SJSA1 (cell line): ENCODE results near the gene KBTBD4. TPM values are rescaled to one million over a fixed set of nuclear protein-coding genes. Genes with fewer than 3 reads are reported as not detected.
"Not testable (repeated sequence)": the region's sequence is repeated elsewhere in the genome, so short reads cannot be mapped to it uniquely, and the experiment has no call there.

ENCODE experiments used
- DNase-seq, 2 experiments: peaks; one replicate each; pipeline ENCODE4 v3.0.0-alpha.2; 2015 to 2020; ENCODE audit warnings: low spot score in 2 of 2, low read depth in 1 of 2
- H3K27ac ChIP-seq: fragments of 250-450 bp; sonication (Bioruptor Pico); 2 replicates; pipeline ENCODE4 v1.5.1; 2020; ENCODE audit warnings: mild to moderate bottlenecking, moderate library complexity
- H3K27me3 ChIP-seq: fragments of 250-450 bp; sonication (Bioruptor Pico); replicated peaks from 2 replicates; pipeline ENCODE4 v1.5.1; 2020; ENCODE audit warnings: mild to moderate bottlenecking, moderate library complexity
- H3K36me3 ChIP-seq: fragments of 250-450 bp; sonication (Bioruptor Pico); 2 replicates; pipeline ENCODE4 v1.5.1; 2020; ENCODE audit warnings: mild to moderate bottlenecking
- H3K4me1 ChIP-seq: fragments of 250-450 bp; sonication (Bioruptor Pico); replicated peaks from 2 replicates; pipeline ENCODE4 v1.6.1; 2021; ENCODE audit warnings: mild to moderate bottlenecking
- H3K4me3 ChIP-seq: fragments of 250-450 bp; sonication (Bioruptor Pico); 2 replicates; pipeline ENCODE4 v1.5.1; 2020; ENCODE audit warnings: mild to moderate bottlenecking
- H3K9me3 ChIP-seq: fragments of 250-450 bp; sonication (Bioruptor Pico); replicated peaks from 2 replicates; pipeline ENCODE4 v1.5.1; 2020; ENCODE audit warnings: mild to moderate bottlenecking
- total RNA-seq: library from RNA; depleted of rRNA; stranded (reverse); fragments of >200 nt; shearing (Covaris generic); gene quantifications from 2 replicates; pipeline ENCODE4 v1.2.3, GENCODE V29; 2014

KBTBD4 gene
- total RNA-seq, 1 experiment from 2014 or later = 22.9 TPM

DNA sequence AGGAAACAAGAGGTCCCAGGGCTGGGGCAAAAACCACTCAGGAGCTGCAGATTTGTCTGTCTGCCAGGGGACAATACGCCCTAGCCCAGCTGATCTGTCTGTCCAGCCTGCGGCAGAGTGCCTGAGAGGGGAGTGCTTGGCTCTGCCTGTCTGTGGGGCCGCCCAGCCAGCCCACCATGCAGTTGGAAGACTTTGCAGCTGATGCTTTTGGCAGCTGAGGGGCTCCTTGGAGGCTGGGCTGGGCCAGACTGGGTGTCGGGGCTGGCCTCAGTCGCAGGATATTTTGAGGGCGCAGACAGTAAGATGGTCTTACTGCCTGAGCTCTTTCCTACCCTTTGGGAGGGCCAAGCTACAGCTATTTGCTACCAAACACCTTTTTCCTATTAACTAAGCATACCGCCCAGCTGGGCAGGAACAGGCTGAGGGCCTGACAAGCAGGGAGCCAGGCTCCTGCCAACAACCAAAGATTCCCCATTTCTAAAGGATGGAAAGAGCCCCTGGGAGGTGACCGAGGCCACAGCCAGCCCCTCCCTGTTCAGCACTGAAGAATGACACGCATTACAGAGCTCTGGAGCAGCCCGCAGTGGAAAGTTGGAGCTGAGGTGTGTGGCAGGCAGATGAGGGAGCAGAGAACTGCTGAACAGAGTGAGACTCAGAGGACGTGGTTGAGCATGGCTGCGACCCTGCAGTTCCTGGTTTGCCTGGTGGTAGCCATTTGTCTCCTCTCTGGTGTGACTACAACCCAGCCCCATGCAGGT lies 7.5 kb upstream of the KBTBD4 start, which contains the start of gene FAM180B:
FAM180B (plus strand) TSS at position 581 of the 758 bp plus-strand sequence; CDS start at position 672, 91 bp downstream.
- no peak for DNase-seq

DNA sequence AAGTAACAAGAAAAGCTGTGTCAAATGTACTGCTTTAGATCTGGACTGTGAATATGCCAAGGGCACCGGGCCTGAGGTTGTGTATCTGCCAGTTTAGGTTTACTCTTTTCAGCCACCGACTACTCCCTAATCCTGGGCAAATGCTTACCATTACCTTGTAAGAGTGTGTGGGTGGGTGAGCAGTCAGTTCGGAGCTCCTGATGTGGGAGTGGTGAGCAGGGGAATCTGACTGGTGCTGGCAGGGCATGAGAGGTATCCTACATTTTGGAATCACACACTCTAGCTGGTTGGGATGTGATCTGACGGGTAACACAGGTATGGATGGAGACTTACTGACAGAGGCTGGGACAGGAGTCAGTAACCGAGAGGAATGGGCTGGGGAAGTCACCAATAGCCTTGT lies 5.1 kb upstream of the KBTBD4 start:
- H3K4me1 ChIP-seq = peaks cover 4% of the 10 kb centered on the region; the same call in 1 of the 2 replicates
- no peaks in the 10 kb centered on the region for H3K9me3 ChIP-seq
- DNase-seq = no peak
- H3K27me3 ChIP-seq = no peaks in the 10 kb centered on the region
- no peak overlapping the region for H3K4me3 ChIP-seq
- no peak overlapping the region for H3K27ac ChIP-seq
- peaks cover 59% of the 10 kb centered on the region for H3K36me3 ChIP-seq

More for the DNA sequence above, 7.5 kb upstream of the KBTBD4 start, which contains the start of gene FAM180B:
- Histone ChIP-seq H3K27ac (no peak within 1 kb of the TSS), H3K4me1 (no peaks in the 10 kb centered on the region), H3K27me3 (no peaks in the 10 kb centered on the region), H3K4me3 (no peak within 1 kb of the TSS), H3K9me3 (no peaks in the 10 kb centered on the region), H3K36me3 (peaks cover 37% of the 10 kb centered on the region)

DNA sequence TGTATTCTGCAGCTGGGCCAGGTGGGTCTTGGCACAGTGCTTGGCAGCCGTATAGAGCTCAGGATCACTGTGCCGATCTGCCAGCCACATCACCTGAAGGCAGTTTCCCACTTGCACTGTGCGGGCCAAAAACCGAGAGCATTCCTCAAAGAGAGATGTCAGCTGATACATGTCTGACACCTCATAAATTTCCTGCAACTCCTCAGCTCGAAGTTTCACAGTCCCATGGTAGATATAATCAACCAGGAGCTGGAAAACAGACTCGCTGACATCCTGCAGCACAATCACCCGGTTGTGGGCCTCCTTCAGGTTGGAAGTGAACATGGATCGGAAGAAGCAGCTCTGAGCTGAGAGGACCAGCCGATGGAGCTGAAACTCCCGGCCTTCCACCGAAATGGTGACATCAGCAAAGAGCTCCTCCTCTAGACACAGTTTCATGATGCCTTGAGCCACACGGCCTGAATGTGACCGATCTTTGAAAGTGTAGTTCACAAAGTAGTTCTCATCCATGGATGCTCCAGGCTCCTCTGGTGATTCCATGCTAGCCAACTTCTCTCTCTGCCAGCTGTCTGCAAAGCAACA lies 1.2 kb downstream of the KBTBD4 start:
- Histone ChIP-seq H3K4me1 (peaks cover 11% of the 10 kb centered on the region), H3K4me3 (peak overlapping the region; percentile 83), H3K27ac (no peak overlapping the region), H3K9me3 (no peaks in the 10 kb centered on the region), H3K27me3 (no peaks in the 10 kb centered on the region), H3K36me3 (peaks cover 84% of the 10 kb centered on the region)
- DNase-seq = no peak

DNA sequence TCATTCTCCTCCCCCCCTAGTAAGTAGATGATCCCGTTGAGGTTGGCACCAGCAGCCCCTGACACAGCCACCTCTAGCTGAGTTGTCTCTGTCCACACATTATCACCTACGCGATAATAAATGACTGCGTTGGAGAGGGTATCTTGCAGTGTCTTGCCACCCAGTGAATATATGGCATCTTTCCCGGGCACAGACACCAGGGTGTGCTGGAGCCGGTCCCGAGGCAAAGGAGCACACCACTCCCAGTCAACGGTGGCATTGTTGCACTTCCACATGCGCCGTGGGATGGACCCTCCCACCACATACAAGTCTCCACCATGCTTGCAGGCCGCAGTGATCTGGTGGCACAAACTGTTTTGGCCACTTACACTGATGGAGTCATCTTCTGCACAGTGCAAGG lies 5.4 kb downstream of the KBTBD4 start:
- H3K36me3 ChIP-seq = peaks cover 87% of the 10 kb centered on the region
- H3K4me1 ChIP-seq = peaks cover 10% of the 10 kb centered on the region
- no peak for DNase-seq
- no peak overlapping the region for H3K4me3 ChIP-seq
- H3K27me3 ChIP-seq = no peaks in the 10 kb centered on the region
- no peak overlapping the region for H3K27ac ChIP-seq
- no peaks in the 10 kb centered on the region for H3K9me3 ChIP-seq

DNA sequence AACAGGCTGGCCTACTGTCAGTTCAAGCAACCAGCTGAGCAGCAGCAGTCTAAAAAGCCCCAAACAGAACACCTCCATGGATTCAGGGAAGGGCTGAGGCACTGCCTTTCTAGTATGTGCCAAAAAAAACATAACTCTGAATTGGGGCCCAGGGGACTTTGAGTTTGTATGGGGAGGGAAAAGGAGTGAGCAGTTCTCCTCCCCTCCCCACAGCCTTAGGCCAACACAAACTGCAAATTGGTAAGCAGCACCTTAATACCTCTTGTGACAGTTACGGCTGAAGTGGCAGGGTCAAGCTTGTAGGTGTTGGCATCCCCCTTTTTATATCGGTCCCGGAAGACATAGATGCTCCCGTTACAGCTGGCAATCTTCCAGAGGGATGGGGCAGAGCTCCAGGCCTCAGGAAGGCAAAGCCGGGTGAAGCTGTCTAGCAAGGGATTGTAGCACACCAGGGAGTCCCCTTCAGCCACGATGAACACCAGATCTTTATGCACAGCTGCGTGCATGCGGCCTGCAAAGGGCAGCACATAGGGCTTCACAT lies 6.0 kb downstream of the KBTBD4 start:
- no peaks in the 10 kb centered on the region for H3K9me3 ChIP-seq
- no peaks in the 10 kb centered on the region for H3K27me3 ChIP-seq
- peaks cover 87% of the 10 kb centered on the region for H3K36me3 ChIP-seq
- no peak overlapping the region for H3K4me3 ChIP-seq
- DNase-seq = no peak
- H3K4me1 ChIP-seq = peaks cover 6% of the 10 kb centered on the region
- no peak overlapping the region for H3K27ac ChIP-seq

DNA sequence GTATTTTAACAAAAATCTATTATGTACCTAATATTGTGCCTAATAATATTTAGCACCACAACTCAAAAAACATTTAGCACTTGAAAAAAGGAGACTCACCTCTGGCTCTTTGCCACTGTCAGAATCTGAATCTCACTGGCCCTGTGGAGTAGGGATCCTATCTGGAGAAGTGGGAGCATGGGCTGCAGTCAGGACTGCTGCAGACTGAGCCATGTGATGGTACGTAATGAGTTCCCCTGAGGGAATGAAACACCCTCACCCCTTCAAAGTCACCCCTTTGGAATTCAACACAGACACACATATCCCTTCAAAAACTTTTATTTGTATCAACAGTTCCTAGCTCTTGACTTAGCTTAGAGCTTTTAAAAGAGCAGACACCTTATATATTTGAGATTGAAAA lies 6.9 kb downstream of the KBTBD4 start:
- H3K9me3 ChIP-seq = no peaks in the 10 kb centered on the region
- H3K27me3 ChIP-seq = no peaks in the 10 kb centered on the region
- H3K36me3 ChIP-seq = peaks cover 83% of the 10 kb centered on the region
- no peak for DNase-seq
- no peak overlapping the region for H3K4me3 ChIP-seq
- H3K4me1 ChIP-seq = 0 out of 2 replicates have a peak, but pooled peaks cover 3% of the 10 kb centered on the region
- no peak overlapping the region for H3K27ac ChIP-seq

DNA sequence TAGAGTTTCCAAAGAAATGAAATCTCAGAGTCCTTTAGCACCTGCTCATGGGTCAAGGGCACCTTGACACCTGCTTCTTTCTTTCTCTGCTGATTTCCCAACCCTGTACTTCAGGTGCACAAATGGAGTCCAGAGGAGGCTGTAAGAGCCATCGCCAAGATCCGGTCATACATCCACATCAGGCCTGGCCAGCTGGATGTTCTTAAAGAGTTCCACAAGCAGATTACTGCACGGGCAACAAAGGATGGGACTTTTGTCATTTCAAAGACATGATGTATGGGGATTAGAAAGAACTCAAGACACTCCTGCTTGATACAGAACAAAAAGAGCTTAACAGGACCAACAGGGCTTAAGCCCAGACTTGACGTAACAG lies 7.4 kb downstream of the KBTBD4 start:
- DNase-seq = no peak
- Histone ChIP-seq H3K9me3 (no peaks in the 10 kb centered on the region), H3K36me3 (peaks cover 83% of the 10 kb centered on the region), H3K4me3 (no peak overlapping the region), H3K4me1 (peaks cover 7% of the 10 kb centered on the region), H3K27me3 (no peaks in the 10 kb centered on the region), H3K27ac (no peak overlapping the region)

DNA sequence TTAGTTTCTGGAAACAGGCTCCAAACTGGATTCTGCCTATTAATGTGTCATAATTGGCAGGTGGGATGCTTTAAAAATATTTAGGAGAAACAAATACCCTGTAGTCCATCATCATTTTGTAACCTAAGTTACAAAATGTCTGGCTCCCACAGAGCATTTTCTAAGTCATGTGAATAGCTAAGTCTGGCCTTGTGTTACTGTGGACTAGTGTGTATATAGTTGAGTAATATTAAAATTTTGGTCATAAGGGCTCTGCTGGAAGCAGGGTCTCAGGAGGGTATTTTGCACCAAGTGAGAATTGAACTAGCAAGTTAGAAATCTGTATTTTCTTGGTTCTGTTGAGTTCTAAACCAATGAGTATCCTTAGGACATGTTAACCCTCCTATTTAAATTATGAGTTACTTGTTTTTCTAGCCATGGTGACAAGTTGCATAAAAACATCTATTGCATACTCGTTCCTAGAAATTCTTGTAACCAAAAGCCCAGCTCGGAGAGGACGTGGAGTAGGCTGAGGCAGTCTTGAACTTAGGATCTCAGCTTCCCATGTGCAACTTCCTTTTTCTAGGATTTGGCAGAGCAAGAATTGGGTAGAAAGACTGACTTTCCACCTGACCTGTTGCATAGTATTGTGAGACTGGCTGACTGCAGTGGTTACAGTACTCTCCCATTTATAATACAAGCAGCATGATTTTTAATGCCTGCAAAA lies 8.0 kb downstream of the KBTBD4 start:
- H3K36me3 ChIP-seq = peaks cover 82% of the 10 kb centered on the region
- no peak overlapping the region for H3K4me3 ChIP-seq
- H3K9me3 ChIP-seq = no peaks in the 10 kb centered on the region
- no peak for DNase-seq
- H3K27ac ChIP-seq = no peak overlapping the region
- H3K27me3 ChIP-seq = no peaks in the 10 kb centered on the region
- H3K4me1 ChIP-seq = peaks cover 13% of the 10 kb centered on the region

DNA sequence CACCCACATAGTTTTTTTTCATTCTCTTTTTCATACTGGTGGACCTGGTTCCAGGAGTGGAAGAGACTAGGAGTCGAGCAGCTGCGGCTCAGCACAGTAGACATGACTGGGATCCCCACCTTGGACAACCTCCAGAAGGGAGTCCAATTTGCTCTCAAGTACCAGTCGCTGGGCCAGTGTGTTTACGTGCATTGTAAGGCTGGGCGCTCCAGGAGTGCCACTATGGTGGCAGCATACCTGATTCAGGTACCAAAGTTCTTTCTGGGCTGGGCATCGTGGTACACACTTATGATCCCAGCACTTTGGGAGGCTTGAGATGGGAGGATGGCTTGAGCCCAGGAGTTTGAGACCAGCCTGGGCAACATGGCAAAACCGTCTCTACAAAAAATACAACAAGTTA lies 9.1 kb downstream of the KBTBD4 start:
- DNase-seq = no peak
- H3K27ac ChIP-seq = no peak overlapping the region
- no peak overlapping the region for H3K4me3 ChIP-seq
- peaks cover 78% of the 10 kb centered on the region for H3K36me3 ChIP-seq
- H3K9me3 ChIP-seq = no peaks in the 10 kb centered on the region
- H3K27me3 ChIP-seq = no peaks in the 10 kb centered on the region
- peaks cover 18% of the 10 kb centered on the region for H3K4me1 ChIP-seq

DNA sequence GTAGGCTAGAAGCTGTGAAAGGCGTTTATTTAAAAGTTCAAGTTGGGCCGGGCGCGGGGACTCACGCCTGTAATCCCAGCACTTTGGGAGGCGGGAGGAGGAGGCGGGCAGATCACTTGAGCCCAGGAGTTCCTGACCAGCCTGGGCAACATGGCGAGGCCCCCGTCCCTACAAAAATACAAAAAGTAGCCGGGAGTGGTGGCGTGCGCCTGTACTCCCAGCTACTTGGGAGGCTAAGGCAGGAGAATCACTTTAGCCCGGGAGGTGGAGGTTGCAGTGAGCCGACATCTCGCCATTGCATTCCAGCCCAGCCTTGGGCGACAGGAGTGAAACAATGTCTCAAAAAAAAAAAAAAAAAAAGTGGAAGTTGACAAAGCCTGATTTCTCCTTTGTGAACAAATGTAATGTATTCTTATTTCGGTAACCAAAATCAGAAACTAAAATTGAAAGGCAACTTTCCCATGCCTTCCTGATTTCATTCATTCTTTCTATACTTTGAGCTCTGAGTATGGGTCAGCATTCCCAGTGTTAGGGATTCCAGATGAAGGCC lies 12.5 kb downstream of the KBTBD4 start:
- peak overlapping the region; percentile 48; the same call in 1 of the 2 replicates for H3K27ac ChIP-seq
- no peak for DNase-seq
- H3K4me1 ChIP-seq = peaks cover 16% of the 10 kb centered on the region
- no peaks in the 10 kb centered on the region for H3K27me3 ChIP-seq
- peak overlapping the region; percentile 89 for H3K4me3 ChIP-seq
- H3K36me3 ChIP-seq = peaks cover 47% of the 10 kb centered on the region
- no peaks in the 10 kb centered on the region for H3K9me3 ChIP-seq

DNA sequence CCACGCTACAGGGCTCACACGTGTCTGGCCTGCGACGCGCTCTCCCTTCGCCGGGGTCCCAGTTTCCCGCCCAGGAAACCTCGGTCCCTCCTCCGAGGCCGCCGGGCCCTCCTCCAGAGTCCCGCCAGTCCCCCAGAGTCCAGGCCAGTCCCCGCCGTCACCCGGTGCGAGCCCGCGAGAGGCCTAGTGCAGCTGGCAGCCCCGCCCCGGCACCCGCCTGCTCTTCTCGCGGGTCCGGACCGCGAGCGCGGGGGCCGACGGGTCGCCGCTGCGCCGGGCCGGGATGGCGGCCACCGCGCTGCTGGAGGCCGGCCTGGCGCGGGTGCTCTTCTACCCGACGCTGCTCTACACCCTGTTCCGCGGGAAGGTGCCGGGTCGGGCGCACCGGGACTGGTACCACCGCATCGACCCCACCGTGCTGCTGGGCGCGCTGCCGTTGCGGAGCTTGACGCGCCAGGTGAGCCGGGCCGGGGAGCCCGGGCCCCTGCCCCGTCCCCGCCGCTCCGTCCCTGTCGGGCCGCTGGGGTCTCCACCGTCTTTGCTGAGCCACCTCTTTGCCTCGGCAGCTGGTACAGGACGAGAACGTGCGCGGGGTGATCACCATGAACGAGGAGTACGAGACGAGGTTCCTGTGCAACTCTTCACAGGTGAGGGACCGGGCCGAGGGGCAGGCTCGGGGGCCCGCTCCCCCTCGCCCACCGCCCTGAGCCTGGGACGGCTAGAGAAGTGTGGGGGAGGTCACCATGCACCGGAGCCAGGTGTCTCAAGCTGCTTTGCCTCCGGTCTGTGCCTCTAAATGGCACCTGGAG lies 13.2 kb downstream of the KBTBD4 start, which contains the start of gene PTPMT1:
PTPMT1 (plus strand) TSS at position 260 of the 809 bp plus-strand sequence; CDS start at position 284, 24 bp downstream.
- peak within 1 kb of the TSS; percentile 48 for H3K27ac ChIP-seq
- peak; percentile 62 to 82 for DNase-seq
- peak within 1 kb of the TSS; percentile 89 for H3K4me3 ChIP-seq
- H3K4me1 ChIP-seq = peaks cover 16% of the 10 kb centered on the region
- no peaks in the 10 kb centered on the region for H3K27me3 ChIP-seq
- H3K9me3 ChIP-seq = no peaks in the 10 kb centered on the region
- peaks cover 40% of the 10 kb centered on the region for H3K36me3 ChIP-seq

DNA sequence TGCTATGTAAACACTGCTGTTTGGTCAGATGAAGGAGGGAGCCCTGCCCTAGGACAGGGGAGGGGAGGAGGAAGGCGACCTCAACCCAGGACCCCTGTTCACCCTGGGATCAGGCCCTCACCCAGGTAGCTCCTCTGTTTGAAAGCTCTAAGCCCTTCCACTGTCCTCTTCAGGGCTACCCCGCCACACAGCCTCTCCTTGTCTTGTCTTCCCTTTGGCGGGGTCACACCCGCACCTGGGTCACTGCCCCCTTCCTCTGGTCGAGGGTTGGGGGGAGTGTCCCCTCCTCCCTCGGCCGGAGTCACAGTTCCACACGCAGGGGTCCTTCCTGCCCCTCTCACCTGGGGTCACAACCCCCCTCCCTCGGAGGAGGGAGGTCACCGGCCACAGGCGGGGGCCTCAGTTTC lies 13.8 kb downstream of the KBTBD4 start:
- Histone ChIP-seq H3K4me3 (peak overlapping the region; percentile 89), H3K4me1 (peaks cover 16% of the 10 kb centered on the region), H3K36me3 (peaks cover 34% of the 10 kb centered on the region), H3K9me3 (no peaks in the 10 kb centered on the region), H3K27ac (peak overlapping the region; percentile 48), H3K27me3 (no peaks in the 10 kb centered on the region)
- no peak for DNase-seq

DNA sequence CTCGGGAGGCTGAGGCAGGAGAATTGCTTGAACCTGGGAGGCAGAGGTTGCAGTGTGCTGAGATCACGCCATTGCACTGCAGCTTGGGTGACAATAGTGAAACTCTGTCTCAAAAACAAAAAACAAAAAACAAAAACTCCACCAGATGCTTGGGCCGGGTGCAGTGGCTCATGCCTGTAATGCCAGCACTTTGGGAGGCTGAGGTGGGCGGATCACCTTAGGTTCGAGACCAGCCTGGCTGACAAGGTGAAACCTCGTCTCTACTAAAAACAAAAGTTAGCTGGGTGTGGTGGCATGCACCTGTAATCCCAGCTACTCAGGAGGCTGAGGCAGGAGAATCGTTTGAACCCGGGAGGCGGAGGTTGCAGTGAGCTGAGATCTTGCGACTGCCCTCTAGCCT lies 14.4 kb downstream of the KBTBD4 start:
- not testable (repeated sequence) for H3K27me3 ChIP-seq, H3K4me3 ChIP-seq, DNase-seq

More for the DNA sequence above, 14.4 kb downstream of the KBTBD4 start:
- not testable (repeated sequence) for H3K9me3 ChIP-seq, H3K27ac ChIP-seq
- Histone ChIP-seq H3K4me1 (peaks cover 16% of the 10 kb centered on the region), H3K36me3 (peaks cover 29% of the 10 kb centered on the region)
